GM18870 (cell line): ENCODE data around the gene SLC7A4.

Experiments used
- ATAC-seq: cut with Tn5 transposase; IDR thresholded peaks from one replicate; pipeline ENCODE4 v1.9.1; 2021; ENCODE audit warnings: moderate library complexity; ENCODE audit not compliant: unreplicated experiment

SLC7A4 gene

GRCh38 chr22:20989323-20990138 is 42.8 kb downstream of the SLC7A4 start:
- ATAC-seq, result no peak

- ATAC-seq, result no peak
Observed at GRCh38 chr22:20988573-20989322, 43.6 kb downstream of the SLC7A4 start.

GRCh38 chr22:20987375-20987774 is 45.0 kb downstream of the SLC7A4 start:
- no peak for ATAC-seq

- ATAC-seq, result no peak
Observed at GRCh38 chr22:20986365-20986764, 46.0 kb downstream of the SLC7A4 start.

GRCh38 chr22:20985720-20986119 is 46.6 kb downstream of the SLC7A4 start:
- ATAC-seq, result no peak

- no peak for ATAC-seq
Observed at GRCh38 chr22:20983081-20983771, 49.1 kb downstream of the SLC7A4 start.

DNA sequence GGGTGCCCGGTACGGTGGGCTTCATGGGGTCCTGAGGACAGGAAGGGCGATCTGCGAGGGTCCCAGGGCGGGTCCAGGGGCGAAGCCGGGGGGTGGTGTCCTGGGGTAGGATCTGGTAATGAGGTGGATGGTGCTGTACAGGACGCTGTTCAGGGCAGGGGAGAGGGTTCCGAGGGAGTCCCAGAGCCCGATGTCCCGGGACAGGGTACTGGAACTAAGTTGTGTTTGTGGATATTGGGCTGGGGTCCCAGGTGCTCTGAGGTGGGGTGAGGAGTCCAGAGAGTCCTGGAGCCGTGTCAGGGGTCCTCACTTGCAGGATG is 49.8 kb downstream of the SLC7A4 start:
- no peak for ATAC-seq

- peak; percentile 58 for ATAC-seq
Observed at GRCh38 chr22:20981787-20982562, 50.4 kb downstream of the SLC7A4 start, which contains the start of gene LZTR1. TSS of gene LZTR1 (plus strand) at chr22:20982297. CDS start at chr22:20982372, 75 bp downstream.

DNA sequence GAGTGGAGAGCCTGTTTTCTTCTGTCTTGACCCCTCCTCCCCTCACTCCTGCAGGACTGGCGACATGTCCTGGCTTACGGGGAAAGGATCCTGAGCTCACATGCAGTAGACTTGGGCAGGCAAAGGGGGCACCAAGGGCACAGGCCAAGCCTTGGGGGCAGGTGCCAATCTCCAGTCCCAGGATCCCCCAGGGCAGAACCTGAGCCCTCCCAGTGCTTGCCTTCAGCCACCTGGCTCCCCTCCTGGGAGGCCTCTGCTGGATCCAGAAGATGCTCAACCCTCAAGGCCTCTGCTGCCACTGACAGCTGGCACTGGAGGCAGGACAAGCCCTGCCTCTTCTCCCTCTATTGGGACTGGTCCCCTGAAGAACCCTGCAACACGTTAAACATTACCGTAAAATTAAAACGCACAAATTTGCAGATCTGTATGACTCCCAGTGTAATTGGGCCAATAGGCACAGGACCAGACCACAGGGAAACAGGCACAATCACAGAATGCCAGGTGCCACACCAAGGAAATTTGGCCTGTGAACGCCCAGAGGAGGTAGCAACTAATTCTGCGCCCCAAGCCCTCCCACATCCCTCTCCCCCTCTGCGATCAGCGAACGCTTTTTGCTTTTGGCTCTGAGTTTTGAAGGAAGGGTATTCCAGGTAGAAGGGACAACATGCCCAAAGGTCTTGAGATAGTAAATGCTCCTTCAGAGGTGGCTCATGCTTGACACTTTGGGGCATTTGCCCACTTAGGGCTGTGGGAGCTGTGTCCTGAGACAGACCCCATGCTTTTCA is 51.2 kb downstream of the SLC7A4 start:
- no peak for ATAC-seq

- no peak for ATAC-seq
Observed at GRCh38 chr22:20980523-20980922, 51.8 kb downstream of the SLC7A4 start.

DNA sequence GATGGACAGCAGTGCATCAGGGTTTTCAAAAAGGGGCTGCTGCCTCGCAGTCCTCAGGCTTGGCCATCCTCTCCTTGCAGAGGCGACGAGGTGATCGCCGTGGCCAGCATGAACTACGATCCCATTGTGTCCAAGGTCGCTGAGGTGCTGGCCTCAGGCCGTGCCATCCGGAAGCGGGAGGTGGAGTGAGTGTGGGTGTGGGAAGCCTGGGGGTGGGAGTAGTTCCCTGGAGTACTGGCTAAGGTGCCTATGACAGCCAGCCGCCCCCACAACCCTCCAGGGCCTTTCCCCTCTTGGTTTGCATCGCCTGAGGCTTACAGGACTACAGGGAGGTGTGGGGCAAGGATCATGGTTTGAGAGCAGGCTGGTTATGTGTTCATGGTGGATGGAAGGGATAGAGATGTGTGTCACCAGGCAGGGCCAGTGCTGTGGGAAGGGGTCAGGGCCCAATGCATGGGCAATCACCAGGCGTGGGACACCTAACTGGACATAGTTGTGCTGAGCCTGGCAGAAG is 52.4 kb downstream of the SLC7A4 start:
- ATAC-seq, result no peak

DNA sequence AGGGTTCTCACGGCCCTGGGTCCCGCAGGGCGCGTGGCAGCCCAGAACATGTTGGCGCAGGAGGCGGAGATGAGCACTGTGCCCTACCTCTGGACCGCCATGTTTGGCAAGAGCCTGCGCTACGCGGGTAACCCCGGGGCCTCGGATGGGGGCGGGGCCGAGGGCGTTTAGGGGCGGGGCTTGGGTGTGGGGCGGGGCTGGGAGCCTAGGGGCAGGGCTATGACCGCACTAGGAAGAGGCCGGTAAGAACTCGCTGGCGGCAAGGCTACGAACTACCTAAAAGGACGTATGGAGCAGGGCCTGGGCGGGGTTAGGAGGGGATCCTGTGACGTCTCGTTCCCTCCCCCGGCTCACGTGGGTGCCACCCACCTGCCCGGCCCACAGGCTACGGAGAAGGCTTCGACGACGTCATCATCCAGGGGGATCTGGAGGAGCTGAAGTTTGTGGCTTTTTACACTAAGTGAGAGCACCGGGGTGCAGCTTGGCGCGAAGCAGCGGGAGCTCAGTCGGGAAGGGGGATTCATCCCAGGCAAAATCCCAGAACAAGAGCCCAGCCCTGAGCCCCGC is 53.0 kb downstream of the SLC7A4 start:
- ATAC-seq, result no peak
